GM10266 (cell line): ENCODE data around the gene CAMKMT.

Source experiments
- DNase-seq: peaks from one replicate; pipeline ENCODE4 v3.0.0; 2012; ENCODE audit errors: extremely low spot score
- TF ChIP-seq, protein P1 (sequence below): IDR thresholded peaks from 2 replicates; pipeline ENCODE4 v1.5.1; 2012; ENCODE audit warnings: mild to moderate bottlenecking, low read depth; ENCODE audit not compliant: control insufficient read depth, insufficient read depth; ENCODE audit errors: missing control alignments

The CAMKMT gene

DNA sequence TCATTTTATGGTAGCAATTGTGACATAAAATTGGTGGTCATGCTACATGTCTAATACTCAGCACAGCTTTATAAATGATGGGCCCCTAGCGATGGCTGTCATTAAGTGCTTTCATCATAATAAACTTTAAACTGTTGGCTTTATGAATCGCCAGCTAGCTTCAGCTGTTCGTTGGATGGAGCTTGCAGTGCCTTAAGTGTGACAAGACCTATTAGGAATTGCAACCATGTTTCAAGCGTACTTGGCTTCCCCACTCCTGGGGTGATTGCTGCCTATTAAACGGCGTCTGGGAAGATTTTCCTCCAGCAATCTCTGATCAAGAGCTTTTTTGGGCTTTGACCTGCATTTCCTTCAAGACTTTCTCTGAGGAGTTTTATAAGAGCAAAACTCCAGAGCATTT, 415.3 kb downstream of the CAMKMT start:
- TF ChIP-seq, protein P1, sequence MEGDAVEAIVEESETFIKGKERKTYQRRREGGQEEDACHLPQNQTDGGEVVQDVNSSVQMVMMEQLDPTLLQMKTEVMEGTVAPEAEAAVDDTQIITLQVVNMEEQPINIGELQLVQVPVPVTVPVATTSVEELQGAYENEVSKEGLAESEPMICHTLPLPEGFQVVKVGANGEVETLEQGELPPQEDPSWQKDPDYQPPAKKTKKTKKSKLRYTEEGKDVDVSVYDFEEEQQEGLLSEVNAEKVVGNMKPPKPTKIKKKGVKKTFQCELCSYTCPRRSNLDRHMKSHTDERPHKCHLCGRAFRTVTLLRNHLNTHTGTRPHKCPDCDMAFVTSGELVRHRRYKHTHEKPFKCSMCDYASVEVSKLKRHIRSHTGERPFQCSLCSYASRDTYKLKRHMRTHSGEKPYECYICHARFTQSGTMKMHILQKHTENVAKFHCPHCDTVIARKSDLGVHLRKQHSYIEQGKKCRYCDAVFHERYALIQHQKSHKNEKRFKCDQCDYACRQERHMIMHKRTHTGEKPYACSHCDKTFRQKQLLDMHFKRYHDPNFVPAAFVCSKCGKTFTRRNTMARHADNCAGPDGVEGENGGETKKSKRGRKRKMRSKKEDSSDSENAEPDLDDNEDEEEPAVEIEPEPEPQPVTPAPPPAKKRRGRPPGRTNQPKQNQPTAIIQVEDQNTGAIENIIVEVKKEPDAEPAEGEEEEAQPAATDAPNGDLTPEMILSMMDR: no peak
- DNase-seq: no peak

DNA sequence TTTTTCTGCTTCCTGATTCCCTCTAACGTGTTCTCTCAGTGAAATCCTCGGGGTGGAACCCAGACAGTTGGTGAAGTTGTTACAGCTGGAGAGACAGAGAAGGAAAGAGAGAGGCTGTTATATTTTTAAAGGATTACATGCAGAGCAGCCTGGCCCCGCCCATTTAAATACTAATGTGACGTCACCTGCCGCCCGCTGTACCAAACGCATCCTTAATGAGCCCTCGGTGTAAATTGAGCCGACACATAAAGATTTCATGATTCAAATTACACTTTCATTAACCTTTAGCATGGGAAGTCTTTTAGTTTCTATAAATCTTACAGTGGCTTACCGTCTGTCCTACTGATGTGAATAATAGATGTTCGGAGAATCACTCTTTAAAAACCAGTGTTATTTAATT, 415.8 kb downstream of the CAMKMT start:
- TF ChIP-seq, protein P1: no peak
- DNase-seq: no peak

DNA sequence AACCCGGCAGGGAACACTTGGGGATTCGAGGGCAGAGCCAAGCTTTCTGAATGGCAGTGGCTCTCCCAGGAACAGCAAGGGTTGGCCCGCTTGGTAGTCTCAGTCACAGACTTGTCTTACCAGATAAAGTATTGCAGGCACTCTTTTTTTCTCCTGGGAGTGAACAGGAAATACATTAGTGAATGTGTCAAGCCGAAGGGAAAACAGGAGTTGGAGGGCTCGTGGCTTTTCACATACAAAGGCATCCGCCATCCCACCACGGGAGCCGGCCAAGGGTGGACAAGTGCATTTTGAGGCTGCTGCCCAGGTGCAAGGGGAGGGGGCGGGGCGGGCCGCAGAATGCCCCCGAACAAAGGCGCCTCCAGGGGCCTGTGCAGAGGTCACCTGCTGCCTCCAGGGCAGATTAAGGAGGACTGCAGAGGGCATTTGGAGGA, 416.5 kb downstream of the CAMKMT start:
- DNase-seq: no peak
- TF ChIP-seq, protein P1: no peak

DNA sequence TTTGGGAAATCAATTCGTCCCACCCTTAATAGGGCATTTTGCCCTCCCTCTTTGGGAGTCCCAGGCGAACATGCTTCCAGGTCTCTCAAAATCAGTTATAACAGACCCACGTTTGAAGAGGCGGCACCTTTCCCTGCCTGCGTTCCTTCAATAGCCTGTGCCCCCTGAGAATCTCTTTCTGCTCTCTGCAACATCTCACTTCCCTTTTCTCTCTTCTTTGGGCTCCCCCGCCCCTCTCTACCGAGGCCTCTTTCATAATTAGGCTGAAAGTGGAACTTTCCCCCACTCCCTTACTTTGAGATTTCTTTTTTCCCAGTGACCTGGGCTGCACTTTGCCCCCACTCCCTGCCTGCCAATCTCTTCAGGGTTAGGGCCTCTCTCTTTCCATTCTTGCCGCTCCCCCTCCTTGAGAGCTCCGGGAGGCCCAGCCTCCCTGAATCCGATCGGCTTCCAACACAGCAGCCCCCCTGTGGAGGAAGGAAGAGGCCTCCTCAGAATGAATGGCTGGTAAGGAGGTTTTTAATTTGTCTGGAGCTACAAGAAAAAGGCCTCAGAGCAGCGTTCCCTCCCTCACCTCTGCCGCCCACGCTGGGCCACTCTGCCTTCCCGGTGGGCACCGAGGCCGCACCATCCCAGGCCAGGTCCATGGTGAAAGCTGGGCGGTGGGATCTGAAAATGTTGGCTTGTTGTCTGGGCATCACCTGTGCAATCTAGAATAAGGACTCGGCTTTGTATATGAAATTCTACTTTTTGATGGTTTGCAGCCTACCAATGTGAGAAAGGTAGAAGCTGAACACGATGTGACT, 417.1 kb downstream of the CAMKMT start:
- peak; percentile 87 for DNase-seq
- TF ChIP-seq, protein P1: no peak

DNA sequence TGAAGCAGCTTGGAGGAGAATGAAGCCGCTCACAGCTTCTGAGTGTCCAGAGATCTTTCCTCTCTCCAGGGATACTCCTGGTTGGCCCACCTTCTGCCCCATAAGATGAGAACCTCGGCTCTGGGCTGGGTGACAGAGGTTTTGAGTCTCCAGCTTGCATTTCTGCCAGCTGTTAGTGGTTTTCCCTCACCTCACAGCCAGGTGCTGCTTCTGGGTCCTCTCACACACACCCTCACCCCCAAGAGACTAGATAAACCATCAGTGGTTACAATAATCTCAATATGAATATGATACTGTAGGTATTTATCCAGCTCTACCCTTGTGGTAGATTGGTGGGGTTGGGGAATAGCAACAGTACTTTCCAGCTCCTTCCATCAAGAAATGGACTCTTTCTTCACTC, 418.0 kb downstream of the CAMKMT start:
- DNase-seq: no peak
- TF ChIP-seq, protein P1: no peak

DNA sequence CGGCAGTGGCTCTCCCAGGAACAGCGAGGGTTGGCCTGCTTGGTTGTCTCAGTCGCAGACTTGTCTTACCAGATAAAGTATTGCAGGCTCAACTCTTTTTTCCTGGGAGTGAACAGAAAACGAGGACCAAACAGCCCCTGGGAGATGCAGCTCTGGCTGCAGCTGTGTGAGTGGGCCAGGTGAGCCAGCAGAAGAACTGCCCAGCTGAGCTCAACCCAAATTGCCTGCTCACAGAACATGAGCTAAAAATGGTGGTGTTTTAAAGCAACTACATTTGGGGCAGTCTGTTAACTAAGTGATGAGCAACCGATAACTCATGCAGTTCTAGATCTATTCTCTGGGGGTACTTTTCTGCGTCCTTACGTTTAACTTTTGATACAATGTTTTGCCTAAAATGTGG, 418.7 kb downstream of the CAMKMT start:
- no peak for DNase-seq
- TF ChIP-seq, protein P1: no peak

DNA sequence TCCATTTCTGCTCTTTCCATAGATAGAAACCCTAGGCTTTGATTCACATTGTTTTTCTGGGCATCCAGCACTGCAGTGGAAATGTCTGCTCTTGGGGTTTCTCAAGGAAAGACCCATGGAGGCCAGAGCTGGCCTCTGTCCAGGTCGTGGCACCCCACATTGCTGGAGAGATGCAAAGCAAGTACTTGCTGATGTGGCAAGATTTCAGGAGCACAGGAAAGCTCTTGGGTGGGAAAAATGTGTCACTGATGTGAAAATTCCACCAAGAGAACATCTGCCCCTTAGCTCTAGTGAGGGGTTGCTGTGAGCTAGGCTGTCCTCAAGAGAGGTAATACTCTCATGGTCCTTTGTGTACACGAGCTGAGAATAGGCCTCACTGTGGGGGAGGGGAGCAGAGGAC, 423.7 kb downstream of the CAMKMT start:
- TF ChIP-seq, protein P1: no peak
- DNase-seq: no peak
